Measurements from ENCODE around the gene PAX8.
"Not testable (repeated sequence)": the region's sequence is repeated elsewhere in the genome, so short reads cannot be mapped to it uniquely, and the experiment has no call there.

The PAX8 gene

GRCh38 chr2:113278742-113279139 lies at the start of gene PAX8:
PAX8 (minus strand) TSS chr2:113278921; CDS start chr2:113278394, 527 bp downstream.
- DNase-seq (ENCODE audit: low read depth), result no peak

- no peak for DNase-seq (ENCODE audit: low read depth)
These were observed 49.3 kb upstream of the PAX8 start for GRCh38 chr2:113328043-113328442.

- not testable (repeated sequence) for DNase-seq (ENCODE audit: low read depth)
These were observed 46.5 kb upstream of the PAX8 start for GRCh38 chr2:113325161-113325731.

GRCh38 chr2:113324684-113325160 lies 46.0 kb upstream of the PAX8 start:
- no peak for DNase-seq (ENCODE audit: low read depth)

- DNase-seq (ENCODE audit: low read depth), result not testable (repeated sequence)
These were observed 44.4 kb upstream of the PAX8 start for GRCh38 chr2:113323129-113323528.

GRCh38 chr2:113320106-113320505 lies 41.4 kb upstream of the PAX8 start:
- DNase-seq (ENCODE audit: low read depth), result not testable (repeated sequence)

GRCh38 chr2:113318941-113319340 lies 40.2 kb upstream of the PAX8 start:
- not testable (repeated sequence) for DNase-seq (ENCODE audit: low read depth)

GRCh38 chr2:113316085-113316484 lies 37.4 kb upstream of the PAX8 start:
- DNase-seq (ENCODE audit: low read depth), result no peak

GRCh38 chr2:113314663-113315062 lies 35.9 kb upstream of the PAX8 start:
- not testable (repeated sequence) for DNase-seq (ENCODE audit: low read depth)

- not testable (repeated sequence) for DNase-seq (ENCODE audit: low read depth)
These were observed 35.5 kb upstream of the PAX8 start for GRCh38 chr2:113314176-113314575.

GRCh38 chr2:113311781-113312180 lies 33.1 kb upstream of the PAX8 start:
- not testable (repeated sequence) for DNase-seq (ENCODE audit: low read depth)

GRCh38 chr2:113311191-113311590 lies 32.5 kb upstream of the PAX8 start:
- DNase-seq (ENCODE audit: low read depth), result not testable (repeated sequence)

- DNase-seq (ENCODE audit: low read depth), result no peak
These were observed 31.1 kb upstream of the PAX8 start for GRCh38 chr2:113309655-113310387.

- DNase-seq (ENCODE audit: low read depth), result not testable (repeated sequence)
These were observed 30.1 kb upstream of the PAX8 start for GRCh38 chr2:113308784-113309183.

- not testable (repeated sequence) for DNase-seq (ENCODE audit: low read depth)
These were observed 27.5 kb upstream of the PAX8 start for GRCh38 chr2:113306207-113306606.

- not testable (repeated sequence) for DNase-seq (ENCODE audit: low read depth)
These were observed 27.0 kb upstream of the PAX8 start for GRCh38 chr2:113305749-113306148.

GRCh38 chr2:113305146-113305545 lies 26.4 kb upstream of the PAX8 start:
- DNase-seq (ENCODE audit: low read depth), result no peak

GRCh38 chr2:113304702-113305101 lies 26.0 kb upstream of the PAX8 start:
- DNase-seq (ENCODE audit: low read depth), result no peak

GRCh38 chr2:113302216-113302980 lies 23.7 kb upstream of the PAX8 start:
- DNase-seq (ENCODE audit: low read depth), result not testable (repeated sequence)

GRCh38 chr2:113300281-113300680 lies 21.6 kb upstream of the PAX8 start:
- DNase-seq (ENCODE audit: low read depth), result no peak

GRCh38 chr2:113298176-113298575 lies 19.5 kb upstream of the PAX8 start:
- DNase-seq (ENCODE audit: low read depth), result no peak

GRCh38 chr2:113297590-113297989 lies 18.9 kb upstream of the PAX8 start:
- DNase-seq (ENCODE audit: low read depth), result peak; percentile 28

GRCh38 chr2:113291191-113291590 lies 12.5 kb upstream of the PAX8 start:
- no peak for DNase-seq (ENCODE audit: low read depth)
